ENCODE measurements around the gene FDXACB1. TPM values are rescaled to one million over a fixed set of nuclear protein-coding genes. Genes with fewer than 3 reads are reported as not detected.

Gene FDXACB1
- total RNA-seq, 1 experiment from 2014 or later, result 2.8 TPM

DNA sequence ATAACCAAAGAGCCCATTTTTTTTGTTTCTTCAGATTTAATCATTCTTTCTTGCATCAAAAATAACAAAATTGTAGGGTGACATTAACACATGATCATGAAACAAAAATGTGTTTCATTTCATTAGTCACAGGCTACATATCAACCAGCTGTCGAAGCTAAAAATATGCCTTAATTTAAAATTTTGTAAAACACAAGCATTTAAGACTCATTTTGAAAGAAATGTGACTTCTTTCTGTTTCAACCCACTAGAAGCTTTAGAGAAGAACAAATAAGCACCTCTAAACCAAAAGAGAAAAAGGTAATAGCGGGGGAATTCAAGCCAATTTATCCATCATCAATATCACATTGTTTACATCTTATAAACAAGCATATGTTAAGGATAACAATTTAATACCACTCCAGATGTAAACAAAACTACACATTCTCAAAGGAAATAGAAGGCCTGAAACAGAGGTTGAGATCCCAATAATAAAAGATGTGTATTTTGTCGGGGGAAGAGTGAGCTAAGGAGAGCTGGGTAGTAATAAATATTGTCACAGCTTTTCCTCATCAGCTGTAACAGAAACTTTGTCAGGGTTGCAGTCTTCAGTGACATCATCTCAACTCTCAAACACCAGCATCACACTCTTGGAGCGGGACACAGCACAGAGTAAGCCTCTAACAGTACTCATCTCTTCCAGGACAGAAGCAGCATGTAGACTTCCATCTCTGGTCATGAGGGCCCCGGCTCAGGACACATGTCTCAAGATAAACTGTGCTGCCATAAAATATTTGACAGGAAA lies 49.6 kb downstream of the FDXACB1 start:
- no peak for DNase-seq
- H3K56ac ChIP-seq (ENCODE audit: insufficient read length, low read depth, low read length), result no peak overlapping the region
- WGBS (ENCODE audit: extremely low coverage, insufficient read length, low lambda C conversion rate), result no CpG with 5 or more reads among the region's 5 CpGs
- no peak overlapping the region for H2BK5ac ChIP-seq (ENCODE audit: insufficient read length, low read length)
- Mint-ChIP-seq H3K4me1 (peaks cover 9 to 13% of the 10 kb centered on the region in 2 experiments), H3K27ac (peak overlapping the region in 1 of 3 experiments; percentile 10; a peak in 1 of 7 replicates), H3K36me3 (ENCODE audit: insufficient read depth in 1 of 3, low read depth in 3 of 3) (peaks cover 0 to 2% (median 0%) of the 10 kb centered on the region in 3 experiments; a peak in 3 of 7 replicates), H3K27me3 (ENCODE audit: low read depth) (no peaks in the 10 kb centered on the region), H3K9me3 (no peaks in the 10 kb centered on the region), H3K4me3 (no peak overlapping the region)
- H3K18ac ChIP-seq (ENCODE audit: insufficient read length, low read depth, low read length), result no peak overlapping the region
- no peak overlapping the region for H3T11ph ChIP-seq (ENCODE audit: low read length)
- H4K5ac ChIP-seq (ENCODE audit: insufficient read length, low read depth, low read length), result no peak overlapping the region
- H3K4ac ChIP-seq (ENCODE audit: low read depth, low read length), result no peak overlapping the region
- H3K23me2 ChIP-seq (ENCODE audit: insufficient read length, low read depth, low read length, poor library complexity, severe bottlenecking), result no peaks in the 10 kb centered on the region
- no peaks in the 10 kb centered on the region for H3K27me3 ChIP-seq (ENCODE audit: insufficient read depth, low read length)
- no peak overlapping the region for H2BK120ac ChIP-seq (ENCODE audit: low read depth, low read length, poor library complexity, severe bottlenecking)
- no peak overlapping the region for H4K8ac ChIP-seq (replicated peaks; ENCODE audit: insufficient read length, low read depth, low read length)
- H4K20me1 ChIP-seq (ENCODE audit: control insufficient read depth, insufficient read depth, insufficient read length), result no peaks in the 10 kb centered on the region
- H2BK12ac ChIP-seq (ENCODE audit: insufficient read length, low read depth, low read length), result no peak overlapping the region
- H3K9me3 ChIP-seq (ENCODE audit: control insufficient read depth, low read depth, low read length), result no peaks in the 10 kb centered on the region
- no peaks in the 10 kb centered on the region for H3K4me1 ChIP-seq (ENCODE audit: insufficient read depth, low read length)
- no peak overlapping the region for H2AK5ac ChIP-seq (ENCODE audit: insufficient read length, low read length)
- no peaks in the 10 kb centered on the region for H3K79me1 ChIP-seq (ENCODE audit: insufficient read depth, low read depth, low read length, poor library complexity, severe bottlenecking)
- no peak overlapping the region for H3K4me2 ChIP-seq (ENCODE audit: insufficient read depth, insufficient read length, low read length)
- no peak overlapping the region for H3K14ac ChIP-seq (ENCODE audit: insufficient read depth, low read length)
- H2AFZ ChIP-seq (ENCODE audit: low read length), result no peak overlapping the region
- H3K9ac ChIP-seq (ENCODE audit: extremely low read depth, insufficient read length, low read length), result no peak overlapping the region
- TF ChIP-seq, protein P1, sequence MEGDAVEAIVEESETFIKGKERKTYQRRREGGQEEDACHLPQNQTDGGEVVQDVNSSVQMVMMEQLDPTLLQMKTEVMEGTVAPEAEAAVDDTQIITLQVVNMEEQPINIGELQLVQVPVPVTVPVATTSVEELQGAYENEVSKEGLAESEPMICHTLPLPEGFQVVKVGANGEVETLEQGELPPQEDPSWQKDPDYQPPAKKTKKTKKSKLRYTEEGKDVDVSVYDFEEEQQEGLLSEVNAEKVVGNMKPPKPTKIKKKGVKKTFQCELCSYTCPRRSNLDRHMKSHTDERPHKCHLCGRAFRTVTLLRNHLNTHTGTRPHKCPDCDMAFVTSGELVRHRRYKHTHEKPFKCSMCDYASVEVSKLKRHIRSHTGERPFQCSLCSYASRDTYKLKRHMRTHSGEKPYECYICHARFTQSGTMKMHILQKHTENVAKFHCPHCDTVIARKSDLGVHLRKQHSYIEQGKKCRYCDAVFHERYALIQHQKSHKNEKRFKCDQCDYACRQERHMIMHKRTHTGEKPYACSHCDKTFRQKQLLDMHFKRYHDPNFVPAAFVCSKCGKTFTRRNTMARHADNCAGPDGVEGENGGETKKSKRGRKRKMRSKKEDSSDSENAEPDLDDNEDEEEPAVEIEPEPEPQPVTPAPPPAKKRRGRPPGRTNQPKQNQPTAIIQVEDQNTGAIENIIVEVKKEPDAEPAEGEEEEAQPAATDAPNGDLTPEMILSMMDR (conservative IDR thresholded peaks at IDR 0.05), result no peak
- H3K27ac ChIP-seq (ENCODE audit: insufficient read length, low read depth, low read length), result no peak overlapping the region
- H3K23ac ChIP-seq (ENCODE audit: insufficient read length, low read depth, low read length), result no peak overlapping the region
- no peak overlapping the region for H2BK20ac ChIP-seq (ENCODE audit: low read depth, low read length, poor library complexity, severe bottlenecking)
- H4K91ac ChIP-seq (ENCODE audit: insufficient read length, low read depth, low read length), result no peak overlapping the region
- no peaks in the 10 kb centered on the region for H3K79me2 ChIP-seq (ENCODE audit: insufficient read depth, low read length)
- no peak overlapping the region for H2BK15ac ChIP-seq (ENCODE audit: low read depth, low read length)
